Gastroesophageal sphincter (tissue), 3 donors: Measurements from ENCODE around the gene MAK.

ENCODE experiments used
- CTCF ChIP-seq, 4 experiments: fragments of 200-600 bp in 2 of 4; fragments of 450-650 bp in 2 of 4; sonication (generic) in 1 of 4; IDR thresholded peaks; one replicate each; pipeline ENCODE4 v1.5.1; 2017 to 2019; ENCODE audit warnings: antibody characterized with exemption in 4 of 4, mild to moderate bottlenecking in 2 of 4, moderate library complexity in 2 of 4
- POLR2A ChIP-seq, 2 donors: fragments of 450-650 bp; IDR thresholded peaks; one replicate each; pipeline ENCODE4 v1.6.1; 2017; ENCODE audit warnings: antibody characterized with exemption in 2 of 2, mild to moderate bottlenecking in 2 of 2, moderate library complexity in 1 of 2
- POLR2AphosphoS5 ChIP-seq: sonication (generic); formaldehyde crosslinking; IDR thresholded peaks from one replicate; pipeline ENCODE4 v1.6.1; 2017; ENCODE audit warnings: antibody characterized with exemption

- TF ChIP-seq CTCF (IDR thresholded peaks at IDR 0.05) = no peak
- no peak for TF ChIP-seq POLR2AphosphoS5
- TF ChIP-seq POLR2A (IDR thresholded peaks at IDR 0.05) = no peak
Measured at GRCh38 chr6:10740061-10740460, 98.3 kb downstream of the MAK start.
